GM18520 (cell line): ENCODE data around the gene RASGRF1.
"Not testable (repeated sequence)": the region's sequence is repeated elsewhere in the genome, so short reads cannot be mapped to it uniquely, and the experiment has no call there.

Experiments used
- ATAC-seq: cut with Tn5 transposase; IDR thresholded peaks from one replicate; pipeline ENCODE4 v1.9.1; 2021; ENCODE audit not compliant: unreplicated experiment

Gene RASGRF1

GRCh38 chr15:79090487-79091203 lies at the start of gene RASGRF1:
Gene RASGRF1, minus strand, starts transcription at chr15:79090780. Its CDS starts 282 bp downstream, at chr15:79090498.
- no peak for ATAC-seq

GRCh38 chr15:79136434-79137046 lies 46.0 kb upstream of the RASGRF1 start:
- no peak for ATAC-seq

- ATAC-seq = no peak
Measured at GRCh38 chr15:79133309-79133708, 42.7 kb upstream of the RASGRF1 start.

GRCh38 chr15:79132770-79133169 lies 42.2 kb upstream of the RASGRF1 start:
- ATAC-seq = no peak

GRCh38 chr15:79132361-79132760 lies 41.8 kb upstream of the RASGRF1 start:
- no peak for ATAC-seq

GRCh38 chr15:79130535-79131130 lies 40.1 kb upstream of the RASGRF1 start:
- ATAC-seq = no peak

- ATAC-seq = no peak
Measured at GRCh38 chr15:79129235-79129634, 38.7 kb upstream of the RASGRF1 start.

- ATAC-seq = no peak
Measured at GRCh38 chr15:79128556-79128955, 38.0 kb upstream of the RASGRF1 start.

GRCh38 chr15:79124388-79124787 lies 33.8 kb upstream of the RASGRF1 start:
- ATAC-seq = no peak

GRCh38 chr15:79122991-79123390 lies 32.4 kb upstream of the RASGRF1 start:
- no peak for ATAC-seq

- no peak for ATAC-seq
Measured at GRCh38 chr15:79122391-79122790, 31.8 kb upstream of the RASGRF1 start.

GRCh38 chr15:79121571-79121970 lies 31.0 kb upstream of the RASGRF1 start:
- no peak for ATAC-seq

- ATAC-seq = no peak
Measured at GRCh38 chr15:79117442-79118204, 27.0 kb upstream of the RASGRF1 start.

GRCh38 chr15:79116771-79117170 lies 26.2 kb upstream of the RASGRF1 start:
- no peak for ATAC-seq

- ATAC-seq = no peak
Measured at GRCh38 chr15:79115986-79116665, 25.5 kb upstream of the RASGRF1 start.

- ATAC-seq = no peak
Measured at GRCh38 chr15:79113831-79114230, 23.3 kb upstream of the RASGRF1 start.

- ATAC-seq = not testable (repeated sequence)
Measured at GRCh38 chr15:79111404-79111803, 20.8 kb upstream of the RASGRF1 start.

- ATAC-seq = no peak
Measured at GRCh38 chr15:79105141-79105540, 14.6 kb upstream of the RASGRF1 start.

GRCh38 chr15:79102595-79102994 lies 12.0 kb upstream of the RASGRF1 start:
- no peak for ATAC-seq

GRCh38 chr15:79101866-79102581 lies 11.4 kb upstream of the RASGRF1 start:
- ATAC-seq = no peak
